HS-5 (cell line): ENCODE data around the gene OSBPL10.
"Not testable (repeated sequence)": the region's sequence is repeated elsewhere in the genome, so short reads cannot be mapped to it uniquely, and the experiment has no call there.

Experiments used
- DNase-seq: peaks from one replicate; pipeline ENCODE4 v3.0.0-alpha.2; 2012; ENCODE audit warnings: low read depth

Gene OSBPL10

GRCh38 chr3:31890742-31891469 is 90.2 kb downstream of the OSBPL10 start:
- DNase-seq, result no peak

GRCh38 chr3:31890007-31890406 is 91.1 kb downstream of the OSBPL10 start:
- DNase-seq, result no peak

GRCh38 chr3:31885235-31885634 is 95.8 kb downstream of the OSBPL10 start:
- DNase-seq, result no peak

GRCh38 chr3:31884251-31884650 is 96.8 kb downstream of the OSBPL10 start:
- no peak for DNase-seq

- DNase-seq, result no peak
These were observed 98.2 kb downstream of the OSBPL10 start for GRCh38 chr3:31882895-31883294.

GRCh38 chr3:31882431-31882830 is 98.6 kb downstream of the OSBPL10 start:
- DNase-seq, result no peak

- DNase-seq, result no peak
These were observed 100.5 kb downstream of the OSBPL10 start for GRCh38 chr3:31880482-31881078.

- no peak for DNase-seq
These were observed 101.0 kb downstream of the OSBPL10 start for GRCh38 chr3:31880020-31880419.

GRCh38 chr3:31879365-31879764 is 101.7 kb downstream of the OSBPL10 start:
- no peak for DNase-seq

- DNase-seq, result no peak
These were observed 102.7 kb downstream of the OSBPL10 start for GRCh38 chr3:31878231-31878838.

GRCh38 chr3:31876331-31876730 is 104.7 kb downstream of the OSBPL10 start:
- peak; percentile 15 for DNase-seq

- DNase-seq, result no peak
These were observed 105.6 kb downstream of the OSBPL10 start for GRCh38 chr3:31875437-31875836.

GRCh38 chr3:31873254-31873820 is 107.7 kb downstream of the OSBPL10 start:
- no peak for DNase-seq

- no peak for DNase-seq
These were observed 109.0 kb downstream of the OSBPL10 start for GRCh38 chr3:31871939-31872507.

GRCh38 chr3:31870111-31870510 is 111.0 kb downstream of the OSBPL10 start:
- not testable (repeated sequence) for DNase-seq

- no peak for DNase-seq
These were observed 112.8 kb downstream of the OSBPL10 start for GRCh38 chr3:31868236-31868635.

- DNase-seq, result no peak
These were observed 118.3 kb downstream of the OSBPL10 start for GRCh38 chr3:31862666-31863279.

GRCh38 chr3:31861826-31862225 is 119.2 kb downstream of the OSBPL10 start:
- no peak for DNase-seq

- DNase-seq, result not testable (repeated sequence)
These were observed 120.4 kb downstream of the OSBPL10 start for GRCh38 chr3:31860642-31861041.

GRCh38 chr3:31859245-31859644 is 121.8 kb downstream of the OSBPL10 start:
- no peak for DNase-seq

GRCh38 chr3:31858439-31858838 is 122.6 kb downstream of the OSBPL10 start:
- DNase-seq, result no peak

- no peak for DNase-seq
These were observed 127.5 kb downstream of the OSBPL10 start for GRCh38 chr3:31853580-31853979.
